K562 (cell line): ENCODE results near the gene PIP4K2A. TPM values are rescaled to one million over a fixed set of nuclear protein-coding genes. Genes with fewer than 3 reads are reported as not detected.

Experiments used
- ARNT ChIP-seq, 2 experiments: fragments of 450-650 bp; IDR thresholded peaks; 2 replicates each; pipeline ENCODE4 v1.6.1; 2016; ENCODE audit warnings: mild to moderate bottlenecking in 1 of 2
- BACH1 ChIP-seq: fragments of 200-800 bp; sonication (Bioruptor generic); IDR thresholded peaks from 2 replicates; pipeline ENCODE4 v1.6.1; 2016; ENCODE audit warnings: missing genetic modification characterization, missing compliant biosample characterization
- BCL6 ChIP-seq: fragments of 250-450 bp; sonication (Bioruptor Pico); IDR thresholded peaks from 2 replicates; pipeline ENCODE4 v1.4.0; 2020
- C11orf30 ChIP-seq: fragments of 450-650 bp; IDR thresholded peaks from 2 replicates; pipeline ENCODE4 v1.6.1; 2016; ENCODE audit warnings: low read depth, mild to moderate bottlenecking
- ETV5 ChIP-seq: sonication (generic); formaldehyde crosslinking; IDR thresholded peaks from 2 replicates; pipeline ENCODE4 v1.4.0; 2020; ENCODE audit warnings: low read depth, mild to moderate bottlenecking, missing genetic modification reagents
- NCOA6 ChIP-seq: fragments of 450-650 bp; IDR thresholded peaks from 2 replicates; pipeline ENCODE4 v1.6.1; 2017; ENCODE audit warnings: mild to moderate bottlenecking
- NFYB ChIP-seq: IDR thresholded peaks from 2 replicates; pipeline ENCODE4 v1.6.1; 2011; ENCODE audit warnings: mild to moderate bottlenecking, moderate library complexity; ENCODE audit not compliant: insufficient read length; ENCODE audit errors: extremely low read depth
- PHF20 ChIP-seq: fragments of 450-650 bp; IDR thresholded peaks from 2 replicates; pipeline ENCODE4 v1.6.1; 2018; ENCODE audit not compliant: partially characterized antibody
- RBM15 ChIP-seq: fragments of 200-400 bp; formaldehyde crosslinking; IDR thresholded peaks from 2 replicates; pipeline ENCODE4 v1.6.1; 2018; ENCODE audit warnings: mild to moderate bottlenecking, low read length, moderate library complexity; ENCODE audit not compliant: insufficient read depth
- SMC3 ChIP-seq: conservative IDR thresholded peaks from 2 replicates; pipeline ENCODE4 v1.6.1; 2011; ENCODE audit warnings: low read depth, low read length, improper control_type of control experiment; ENCODE audit not compliant: insufficient read depth
- ZBTB49 ChIP-seq: sonication (generic); formaldehyde crosslinking; IDR thresholded peaks from 2 replicates; pipeline ENCODE4 v1.8.0; 2022; ENCODE audit warnings: missing genetic modification reagents, mild to moderate bottlenecking, borderline replicate concordance
- ZFPM2 ChIP-seq: fragments of 250-450 bp; sonication (Bioruptor Pico); IDR thresholded peaks from 2 replicates; pipeline ENCODE4 v1.5.1; 2022; ENCODE audit warnings: mild to moderate bottlenecking
- ZNF12 ChIP-seq: sonication (generic); formaldehyde crosslinking; IDR thresholded peaks from 2 replicates; pipeline ENCODE4 v1.4.0; 2020; ENCODE audit warnings: mild to moderate bottlenecking, missing genetic modification reagents
- ZNF121 ChIP-seq: sonication (generic); formaldehyde crosslinking; conservative IDR thresholded peaks from 2 replicates; pipeline ENCODE4 v1.8.0; 2022; ENCODE audit warnings: missing genetic modification reagents
- ZNF232 ChIP-seq: sonication (generic); formaldehyde crosslinking; IDR thresholded peaks from 2 replicates; pipeline ENCODE4 v1.8.0; 2022; ENCODE audit warnings: mild to moderate bottlenecking, missing genetic modification reagents
- ZNF316 ChIP-seq: fragments of 450-650 bp; IDR thresholded peaks from 2 replicates; pipeline ENCODE4 v1.6.1; 2016
- ZNF512 ChIP-seq: IDR thresholded peaks from 2 replicates; pipeline ENCODE4 v1.6.1; 2016; ENCODE audit warnings: missing genetic modification characterization, missing compliant biosample characterization
- polyA plus RNA-seq, 8 experiments: library from polyadenylated mRNA; depleted of rRNA in 4 of 8; stranded (reverse) in 5 of 8; unstranded in 3 of 8; fragments of >200 nt; fragmentation: Nextera tagmentation in 2 of 8; fragmentation: Illumina TruSeq in 1 of 8; extraction: Ambion mirVana in 2 of 8; extraction: Trizol in 1 of 8; gene quantifications; 2 replicates each; pipeline versions ENCODE4 v1.2.1 to v1.2.3, GENCODE V29; 2011 to 2014; ENCODE audit warnings: inconsistent platforms in 1 of 8, missing spikeins in 1 of 8
- total RNA-seq, 7 experiments: library from RNA; depleted of rRNA in 6 of 7; stranded (reverse); fragments of >200 nt in 6 of 7; fragmentation: Illumina TruSeq in 2 of 7; extraction: Trizol in 2 of 7; gene quantifications; 2 replicates each; pipeline versions ENCODE4 v1.2.1 to v1.2.3, GENCODE V29; 2011 to 2021; ENCODE audit warnings: low replicate concordance in 1 of 7
- TF ChIP-seq, protein P1 (sequence below): fragments of 250-450 bp; sonication (Bioruptor Pico); IDR thresholded peaks from 2 replicates; pipeline ENCODE4 v1.5.1; 2021; ENCODE audit warnings: mild to moderate bottlenecking
- TF ChIP-seq, protein P2 (sequence below), 2 experiments: fragments of 450-650 bp; IDR thresholded peaks; 2 replicates each; pipeline ENCODE4 v1.6.1; 2018; ENCODE audit warnings: mild to moderate bottlenecking in 2 of 2, low read depth in 1 of 2; ENCODE audit not compliant: partially characterized antibody in 2 of 2

The PIP4K2A gene
- total and polyA plus RNA-seq, 9 of the 15 experiments (the other 6 are each of a cell fraction or from before 2014, with no cell fraction given): 35.6 to 117 (median 71.9) TPM

- no peak for TF ChIP-seq ZNF12
- no peak for TF ChIP-seq PHF20
- TF ChIP-seq SMC3: no peak
- peak; percentile 98 for TF ChIP-seq ZNF316
- no peak for TF ChIP-seq ARNT (IDR thresholded peaks at IDR 0.05)
- TF ChIP-seq ZNF121: no peak
- no peak for TF ChIP-seq RBM15
- TF ChIP-seq, protein P1, sequence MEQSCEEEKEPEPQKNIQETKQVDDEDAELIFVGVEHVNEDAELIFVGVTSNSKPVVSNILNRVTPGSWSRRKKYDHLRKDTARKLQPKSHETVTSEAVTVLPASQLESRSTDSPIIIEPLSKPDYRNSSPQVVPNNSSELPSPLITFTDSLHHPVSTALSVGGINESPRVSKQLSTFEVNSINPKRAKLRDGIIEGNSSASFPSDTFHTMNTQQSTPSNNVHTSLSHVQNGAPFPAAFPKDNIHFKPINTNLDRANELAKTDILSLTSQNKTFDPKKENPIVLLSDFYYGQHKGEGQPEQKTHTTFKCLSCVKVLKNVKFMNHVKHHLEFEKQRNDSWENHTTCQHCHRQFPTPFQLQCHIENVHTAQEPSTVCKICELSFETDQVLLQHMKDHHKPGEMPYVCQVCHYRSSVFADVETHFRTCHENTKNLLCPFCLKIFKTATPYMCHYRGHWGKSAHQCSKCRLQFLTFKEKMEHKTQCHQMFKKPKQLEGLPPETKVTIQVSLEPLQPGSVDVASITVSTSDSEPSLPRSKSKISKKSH (CRISPR knock-in tag): no peak
- TF ChIP-seq NFYB: no peak
- no peak for TF ChIP-seq ZNF232 (CRISPR knock-in tag)
- no peak for TF ChIP-seq NCOA6
- no peak for TF ChIP-seq ZFPM2 (CRISPR knock-in tag)
- 0 out of 2 replicates have a peak, but pooled peaks have one; percentile 5 for TF ChIP-seq BACH1
- no peak for TF ChIP-seq ZNF512 (tag)
- no peak for TF ChIP-seq BCL6 (CRISPR knock-in tag)
- peak; percentile 95 for TF ChIP-seq C11orf30
- TF ChIP-seq, protein P2, sequence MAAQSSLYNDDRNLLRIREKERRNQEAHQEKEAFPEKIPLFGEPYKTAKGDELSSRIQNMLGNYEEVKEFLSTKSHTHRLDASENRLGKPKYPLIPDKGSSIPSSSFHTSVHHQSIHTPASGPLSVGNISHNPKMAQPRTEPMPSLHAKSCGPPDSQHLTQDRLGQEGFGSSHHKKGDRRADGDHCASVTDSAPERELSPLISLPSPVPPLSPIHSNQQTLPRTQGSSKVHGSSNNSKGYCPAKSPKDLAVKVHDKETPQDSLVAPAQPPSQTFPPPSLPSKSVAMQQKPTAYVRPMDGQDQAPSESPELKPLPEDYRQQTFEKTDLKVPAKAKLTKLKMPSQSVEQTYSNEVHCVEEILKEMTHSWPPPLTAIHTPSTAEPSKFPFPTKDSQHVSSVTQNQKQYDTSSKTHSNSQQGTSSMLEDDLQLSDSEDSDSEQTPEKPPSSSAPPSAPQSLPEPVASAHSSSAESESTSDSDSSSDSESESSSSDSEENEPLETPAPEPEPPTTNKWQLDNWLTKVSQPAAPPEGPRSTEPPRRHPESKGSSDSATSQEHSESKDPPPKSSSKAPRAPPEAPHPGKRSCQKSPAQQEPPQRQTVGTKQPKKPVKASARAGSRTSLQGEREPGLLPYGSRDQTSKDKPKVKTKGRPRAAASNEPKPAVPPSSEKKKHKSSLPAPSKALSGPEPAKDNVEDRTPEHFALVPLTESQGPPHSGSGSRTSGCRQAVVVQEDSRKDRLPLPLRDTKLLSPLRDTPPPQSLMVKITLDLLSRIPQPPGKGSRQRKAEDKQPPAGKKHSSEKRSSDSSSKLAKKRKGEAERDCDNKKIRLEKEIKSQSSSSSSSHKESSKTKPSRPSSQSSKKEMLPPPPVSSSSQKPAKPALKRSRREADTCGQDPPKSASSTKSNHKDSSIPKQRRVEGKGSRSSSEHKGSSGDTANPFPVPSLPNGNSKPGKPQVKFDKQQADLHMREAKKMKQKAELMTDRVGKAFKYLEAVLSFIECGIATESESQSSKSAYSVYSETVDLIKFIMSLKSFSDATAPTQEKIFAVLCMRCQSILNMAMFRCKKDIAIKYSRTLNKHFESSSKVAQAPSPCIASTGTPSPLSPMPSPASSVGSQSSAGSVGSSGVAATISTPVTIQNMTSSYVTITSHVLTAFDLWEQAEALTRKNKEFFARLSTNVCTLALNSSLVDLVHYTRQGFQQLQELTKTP (IDR thresholded peaks at IDR 0.05; ENCODE audit: low read depth in 1 of 2, partially characterized antibody in 2 of 2): no peak
- TF ChIP-seq ZBTB49 (CRISPR knock-in tag): no peak
- 0 out of 2 replicates have a peak, but pooled peaks have one; percentile 33 for TF ChIP-seq ETV5 (CRISPR knock-in tag)
Observed at GRCh38 chr10:22682237-22683139, 31.9 kb downstream of the PIP4K2A start (continued).
